ENCODE results near the gene LRRC4. TPM values are rescaled to one million over a fixed set of nuclear protein-coding genes. Genes with fewer than 3 reads are reported as not detected.

Gene LRRC4
- total RNA-seq, 2 experiments from 2014 or later: not detected

- no peaks in the 10 kb centered on the region for H3K9me3 Mint-ChIP-seq
- ChIA-PET POLR2A (no interaction called here), CTCF (interaction anchor here (0.9 kb wide), 1 partner anchor 10 kb away, joined by 4 read pairs; no protein-coding TSS in a partner anchor)
- H3K4me3 Mint-ChIP-seq: no peak overlapping the region
- DNase-seq: no peak
- peaks cover 7% of the 10 kb centered on the region for H3K4me1 Mint-ChIP-seq
- H3K27me3 Mint-ChIP-seq: no peaks in the 10 kb centered on the region
- H3K36me3 Mint-ChIP-seq (ENCODE audit: low read depth): peaks cover 15% of the 10 kb centered on the region
- no peak overlapping the region for H3K27ac Mint-ChIP-seq
Measured at GRCh38 chr7:128020159-128020558, 11.1 kb downstream of the LRRC4 start.

GRCh38 chr7:128019288-128019687 lies 11.9 kb downstream of the LRRC4 start:
- H3K4me3 Mint-ChIP-seq: no peak overlapping the region
- H3K27ac Mint-ChIP-seq: no peak overlapping the region
- POLR2A ChIA-PET: no interaction called here
- peaks cover 7% of the 10 kb centered on the region for H3K4me1 Mint-ChIP-seq
- no peaks in the 10 kb centered on the region for H3K9me3 Mint-ChIP-seq
- CTCF ChIA-PET: interaction anchor here (0.9 kb wide), 1 partner anchor 11 kb away, joined by 4 read pairs; no protein-coding TSS in a partner anchor
- no peaks in the 10 kb centered on the region for H3K27me3 Mint-ChIP-seq
- DNase-seq: no peak
- H3K36me3 Mint-ChIP-seq (ENCODE audit: low read depth): peaks cover 15% of the 10 kb centered on the region

GRCh38 chr7:128017862-128018845 lies 13.1 kb downstream of the LRRC4 start:
- no peak overlapping the region for H3K27ac Mint-ChIP-seq
- peaks cover 15% of the 10 kb centered on the region for H3K36me3 Mint-ChIP-seq (ENCODE audit: low read depth)
- H3K4me3 Mint-ChIP-seq: no peak overlapping the region
- ChIA-PET CTCF (interaction anchor here (0.6 kb wide), 1 partner anchor 132 kb away, joined by 3 read pairs; no protein-coding TSS in a partner anchor), POLR2A (no interaction called here)
- no peaks in the 10 kb centered on the region for H3K9me3 Mint-ChIP-seq
- peaks cover 7% of the 10 kb centered on the region for H3K4me1 Mint-ChIP-seq
- H3K27me3 Mint-ChIP-seq: no peaks in the 10 kb centered on the region
- DNase-seq: no peak

GRCh38 chr7:128017460-128017859 lies 13.8 kb downstream of the LRRC4 start:
- H3K4me1 Mint-ChIP-seq: peaks cover 7% of the 10 kb centered on the region
- POLR2A ChIA-PET: no interaction called here
- peaks cover 14% of the 10 kb centered on the region for H3K36me3 Mint-ChIP-seq (ENCODE audit: low read depth)
- no peaks in the 10 kb centered on the region for H3K27me3 Mint-ChIP-seq
- DNase-seq: no peak
- no peak overlapping the region for H3K27ac Mint-ChIP-seq
- CTCF ChIA-PET: no interaction called here
- H3K9me3 Mint-ChIP-seq: no peaks in the 10 kb centered on the region
- H3K4me3 Mint-ChIP-seq: no peak overlapping the region

GRCh38 chr7:128014811-128015210 lies 16.4 kb downstream of the LRRC4 start:
- CTCF ChIA-PET: no interaction called here
- H3K4me3 Mint-ChIP-seq: no peak overlapping the region
- H3K36me3 Mint-ChIP-seq (ENCODE audit: low read depth): peaks cover 6% of the 10 kb centered on the region
- POLR2A ChIA-PET: no interaction called here
- H3K9me3 Mint-ChIP-seq: no peaks in the 10 kb centered on the region
- no peaks in the 10 kb centered on the region for H3K27me3 Mint-ChIP-seq
- DNase-seq: no peak
- no peak overlapping the region for H3K27ac Mint-ChIP-seq
- no peaks in the 10 kb centered on the region for H3K4me1 Mint-ChIP-seq

GRCh38 chr7:128011131-128011661 lies 20.0 kb downstream of the LRRC4 start:
- H3K9me3 Mint-ChIP-seq: no peaks in the 10 kb centered on the region
- H3K36me3 Mint-ChIP-seq (ENCODE audit: low read depth): peaks cover 3% of the 10 kb centered on the region
- ChIA-PET CTCF (no interaction called here), POLR2A (interaction anchor here (0.9 kb wide), 1 partner anchor 12 kb away, joined by 3 read pairs; no protein-coding TSS in a partner anchor)
- no peak overlapping the region for H3K4me3 Mint-ChIP-seq
- DNase-seq: no peak
- H3K4me1 Mint-ChIP-seq: no peaks in the 10 kb centered on the region
- H3K27me3 Mint-ChIP-seq: no peaks in the 10 kb centered on the region
- no peak overlapping the region for H3K27ac Mint-ChIP-seq

- Mint-ChIP-seq H3K36me3 (ENCODE audit: low read depth) (peaks cover 3% of the 10 kb centered on the region), H3K9me3 (no peaks in the 10 kb centered on the region), H3K4me3 (no peak overlapping the region), H3K27me3 (no peaks in the 10 kb centered on the region), H3K27ac (no peak overlapping the region), H3K4me1 (no peaks in the 10 kb centered on the region)
- POLR2A ChIA-PET: no interaction called here
- DNase-seq: no peak
- CTCF ChIA-PET: no interaction called here
Measured at GRCh38 chr7:128010391-128011127, 20.7 kb downstream of the LRRC4 start.

GRCh38 chr7:128008744-128009143 lies 22.5 kb downstream of the LRRC4 start:
- Mint-ChIP-seq H3K4me3 (no peak overlapping the region), H3K4me1 (peaks cover 7% of the 10 kb centered on the region), H3K36me3 (ENCODE audit: low read depth) (peaks cover 3% of the 10 kb centered on the region), H3K27ac (no peak overlapping the region), H3K9me3 (no peaks in the 10 kb centered on the region), H3K27me3 (no peaks in the 10 kb centered on the region)
- no peak for DNase-seq
- CTCF ChIA-PET: interaction anchor here (1.8 kb wide), 1 partner anchor 300 kb away, joined by 5 read pairs; no protein-coding TSS in a partner anchor
- POLR2A ChIA-PET: no interaction called here

GRCh38 chr7:128008141-128008540 lies 23.1 kb downstream of the LRRC4 start:
- no peak overlapping the region for H3K27ac Mint-ChIP-seq
- no peak for DNase-seq
- H3K4me3 Mint-ChIP-seq: no peak overlapping the region
- no peaks in the 10 kb centered on the region for H3K9me3 Mint-ChIP-seq
- POLR2A ChIA-PET: no interaction called here
- no peaks in the 10 kb centered on the region for H3K27me3 Mint-ChIP-seq
- peaks cover 12% of the 10 kb centered on the region for H3K4me1 Mint-ChIP-seq
- peaks cover 3% of the 10 kb centered on the region for H3K36me3 Mint-ChIP-seq (ENCODE audit: low read depth)
- CTCF ChIA-PET: interaction anchor here (1.8 kb wide), 1 partner anchor 300 kb away, joined by 5 read pairs; no protein-coding TSS in a partner anchor

GRCh38 chr7:128007303-128007680 lies 23.9 kb downstream of the LRRC4 start:
- Mint-ChIP-seq H3K4me1 (peaks cover 15% of the 10 kb centered on the region), H3K36me3 (ENCODE audit: low read depth) (peaks cover 3% of the 10 kb centered on the region), H3K4me3 (no peak overlapping the region), H3K27me3 (no peaks in the 10 kb centered on the region), H3K27ac (no peak overlapping the region), H3K9me3 (no peaks in the 10 kb centered on the region)
- POLR2A ChIA-PET: no interaction called here
- DNase-seq: no peak
- CTCF ChIA-PET: no interaction called here

GRCh38 chr7:128006550-128007302 lies 24.5 kb downstream of the LRRC4 start:
- Mint-ChIP-seq H3K27ac (no peak overlapping the region), H3K9me3 (no peaks in the 10 kb centered on the region), H3K36me3 (ENCODE audit: low read depth) (peaks cover 5% of the 10 kb centered on the region), H3K27me3 (no peaks in the 10 kb centered on the region), H3K4me3 (no peak overlapping the region), H3K4me1 (peaks cover 15% of the 10 kb centered on the region)
- ChIA-PET CTCF (no interaction called here), POLR2A (no interaction called here)
- no peak for DNase-seq

- peaks cover 5% of the 10 kb centered on the region for H3K36me3 Mint-ChIP-seq (ENCODE audit: low read depth)
Measured at GRCh38 chr7:128005759-128006159, 25.5 kb downstream of the LRRC4 start.

More at GRCh38 chr7:128005759-128006159, 25.5 kb downstream of the LRRC4 start:
- DNase-seq: no peak
- H3K27ac Mint-ChIP-seq: no peak overlapping the region
- no peak overlapping the region for H3K4me3 Mint-ChIP-seq
- no peaks in the 10 kb centered on the region for H3K27me3 Mint-ChIP-seq
- ChIA-PET POLR2A (no interaction called here), CTCF (no interaction called here)
- no peaks in the 10 kb centered on the region for H3K9me3 Mint-ChIP-seq
- peaks cover 15% of the 10 kb centered on the region for H3K4me1 Mint-ChIP-seq
